ENCODE data around the gene SERINC3.

Gene SERINC3

DNA sequence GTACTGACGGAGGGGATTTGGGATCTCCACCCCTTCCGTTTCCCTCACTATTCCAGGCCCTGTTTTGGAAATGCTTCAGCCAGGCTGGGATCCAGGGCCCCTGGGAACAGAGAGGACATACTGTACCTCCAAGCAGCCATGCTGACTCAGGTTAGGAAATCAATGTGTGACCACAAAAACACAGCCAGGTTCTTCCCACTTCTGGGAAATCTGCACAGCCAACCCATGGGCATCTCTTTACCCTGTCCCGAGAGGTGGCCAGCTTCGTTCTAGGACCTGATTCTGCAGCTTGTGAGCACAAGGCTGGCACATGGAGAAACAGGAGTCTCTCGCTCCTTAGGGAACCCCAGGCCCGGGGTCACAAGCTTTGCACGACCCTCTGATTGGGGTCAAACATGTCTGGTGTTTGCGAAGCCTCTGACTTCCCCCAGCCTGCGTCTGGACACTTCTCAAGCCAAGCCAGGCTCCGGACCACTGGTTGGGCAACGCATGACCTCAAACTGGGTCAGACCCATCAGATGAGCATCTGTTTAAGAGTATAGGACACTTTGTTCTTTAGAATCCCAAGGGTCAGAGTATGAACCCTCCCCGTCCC is 54.5 kb downstream of the SERINC3 start:
- no peak for DNase-seq (ENCODE audit: low read depth in 1 of 2, low spot score in 1 of 2)

GRCh38 chr20:44465001-44465560 is 56.8 kb downstream of the SERINC3 start:
- DNase-seq (ENCODE audit: low read depth in 1 of 2, low spot score in 1 of 2), result no peak

DNA sequence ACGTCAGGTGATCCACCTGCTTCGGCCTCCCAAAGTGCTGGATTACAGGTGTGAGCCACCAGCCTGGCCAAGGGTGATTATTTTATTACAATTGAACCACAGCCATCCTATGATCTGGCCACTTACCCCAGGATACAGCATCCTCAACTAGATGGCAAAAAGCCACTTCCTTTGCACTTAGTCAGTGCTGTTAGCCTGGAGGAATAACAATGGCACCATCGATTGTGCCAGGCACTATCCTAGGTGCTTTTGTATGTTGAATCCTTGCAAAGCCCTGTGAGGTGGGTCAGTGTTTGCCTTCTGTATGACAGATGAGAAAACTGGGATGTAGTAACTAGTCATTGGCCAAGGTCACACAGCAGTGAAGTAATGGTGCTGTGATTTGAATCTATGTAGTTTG is 57.4 kb downstream of the SERINC3 start:
- no peak for DNase-seq (ENCODE audit: low read depth in 1 of 2, low spot score in 1 of 2)

- DNase-seq (ENCODE audit: low read depth in 1 of 2, low spot score in 1 of 2), result no peak
Measured at GRCh38 chr20:44463466-44463865, 58.4 kb downstream of the SERINC3 start.

DNA sequence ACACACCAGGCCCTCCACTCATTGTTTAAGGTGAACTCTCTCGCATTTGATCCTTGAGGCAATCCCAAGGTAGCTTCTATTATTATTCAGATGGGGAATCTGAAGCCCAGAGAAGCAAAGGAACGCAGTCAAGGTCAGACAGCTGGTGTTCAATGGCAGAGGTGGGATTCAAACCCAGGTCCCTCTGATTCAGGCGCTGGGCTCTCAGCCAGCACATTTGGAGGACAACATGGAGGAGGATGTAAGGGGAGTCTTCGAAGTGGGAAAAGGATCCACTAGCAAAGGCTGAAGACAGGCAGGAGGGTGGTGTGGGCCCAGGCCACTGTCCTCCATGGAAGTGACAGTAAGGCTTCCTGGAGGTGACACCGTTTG is 60.1 kb downstream of the SERINC3 start:
- DNase-seq (ENCODE audit: low read depth in 1 of 2, low spot score in 1 of 2), result no peak

DNA sequence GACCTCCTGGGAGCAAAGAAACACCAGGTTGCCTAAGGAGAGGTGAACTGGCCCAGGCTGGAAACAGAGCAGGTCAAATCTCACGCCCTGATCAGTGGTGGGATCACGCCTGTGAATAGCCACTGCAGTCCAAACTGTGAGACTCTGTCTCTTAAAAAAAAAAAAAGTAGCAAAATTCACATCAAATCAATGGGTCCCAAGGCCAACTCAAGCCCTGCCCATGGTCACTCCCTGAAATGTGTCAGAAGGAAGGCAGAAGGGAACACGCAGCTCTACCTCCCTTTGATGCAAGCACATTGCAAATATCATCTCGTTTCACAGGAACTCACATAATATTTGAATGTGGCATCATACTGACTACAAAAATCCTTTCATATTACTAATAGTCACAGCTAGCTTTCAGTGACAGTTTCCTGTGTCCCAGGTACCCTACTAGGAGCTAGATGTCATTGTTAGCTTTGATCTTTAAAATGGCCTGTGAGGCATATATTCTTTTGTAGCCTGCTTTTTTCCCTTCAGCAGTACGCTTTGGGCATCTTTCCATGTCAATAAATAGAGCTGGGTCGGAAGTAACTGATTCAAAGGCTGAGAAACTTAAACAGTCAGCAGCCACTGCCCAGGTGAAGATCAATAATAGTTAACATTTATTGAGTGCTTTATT is 60.6 kb downstream of the SERINC3 start:
- no peak for DNase-seq (ENCODE audit: low read depth in 1 of 2, low spot score in 1 of 2)

GRCh38 chr20:44460795-44461141 is 61.1 kb downstream of the SERINC3 start:
- DNase-seq (ENCODE audit: low read depth in 1 of 2, low spot score in 1 of 2), result no peak

GRCh38 chr20:44459271-44459670 is 62.6 kb downstream of the SERINC3 start:
- no peak for DNase-seq (ENCODE audit: low read depth in 1 of 2, low spot score in 1 of 2)

- no peak for DNase-seq (ENCODE audit: low read depth in 1 of 2, low spot score in 1 of 2)
Measured at GRCh38 chr20:44457016-44457415, 64.9 kb downstream of the SERINC3 start.

DNA sequence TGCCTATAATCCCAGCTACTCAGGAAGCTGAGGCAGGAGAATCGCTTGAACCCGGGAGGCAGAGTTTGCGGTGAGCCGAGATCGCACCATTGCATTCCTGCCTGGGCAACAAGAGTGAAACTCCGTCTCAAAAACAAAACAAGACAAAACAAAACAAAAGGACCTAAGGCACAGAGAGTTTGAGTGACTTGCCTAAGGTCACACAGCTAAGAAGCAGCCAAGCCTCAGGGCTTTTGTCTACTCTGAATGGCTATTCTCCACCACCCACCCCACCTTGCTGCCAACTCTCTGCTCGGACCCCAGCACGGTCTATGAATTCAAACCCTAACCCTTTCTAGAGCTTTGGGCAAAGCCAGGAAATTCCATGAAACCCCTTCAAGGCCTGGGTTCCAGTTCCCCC is 65.3 kb downstream of the SERINC3 start:
- DNase-seq (ENCODE audit: low read depth in 1 of 2, low spot score in 1 of 2), result no peak

- DNase-seq (ENCODE audit: low read depth in 1 of 2, low spot score in 1 of 2), result no peak
Measured at GRCh38 chr20:44455126-44455525, 66.7 kb downstream of the SERINC3 start.

- DNase-seq (ENCODE audit: low read depth in 1 of 2, low spot score in 1 of 2), result no peak
Measured at GRCh38 chr20:44454306-44454963, 67.4 kb downstream of the SERINC3 start.

- no peak for DNase-seq (ENCODE audit: low read depth in 1 of 2, low spot score in 1 of 2)
Measured at GRCh38 chr20:44450903-44451450, 70.9 kb downstream of the SERINC3 start.

DNA sequence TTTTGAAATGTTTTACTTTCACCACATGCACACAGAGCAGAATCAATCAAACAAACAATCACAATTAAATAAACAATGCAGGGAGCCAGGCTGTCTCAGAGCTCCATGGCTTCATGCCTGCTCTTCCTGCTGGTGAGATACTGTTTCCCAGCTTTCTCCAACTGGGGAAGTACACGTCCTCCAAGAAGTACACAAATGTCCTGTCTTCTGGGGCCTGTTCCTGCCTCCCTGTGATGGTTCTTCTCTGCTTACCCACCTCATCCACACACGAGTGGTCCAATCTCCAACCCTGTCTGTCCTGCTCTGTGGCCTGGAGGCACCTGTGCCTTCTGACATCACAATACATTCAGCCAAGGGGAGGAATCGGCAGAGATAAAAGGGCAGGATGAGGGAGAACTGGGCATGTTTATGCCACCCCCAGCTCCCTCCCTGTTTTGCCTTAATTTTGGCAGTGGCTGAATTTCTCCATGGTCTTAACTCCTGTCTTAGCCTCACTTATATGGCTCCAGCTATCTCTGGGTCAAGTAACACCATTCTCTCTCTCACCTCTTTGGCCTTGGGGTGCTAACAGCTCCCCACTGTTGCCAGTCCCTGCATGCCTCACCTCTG is 71.5 kb downstream of the SERINC3 start:
- DNase-seq (ENCODE audit: low read depth in 1 of 2, low spot score in 1 of 2), result no peak

DNA sequence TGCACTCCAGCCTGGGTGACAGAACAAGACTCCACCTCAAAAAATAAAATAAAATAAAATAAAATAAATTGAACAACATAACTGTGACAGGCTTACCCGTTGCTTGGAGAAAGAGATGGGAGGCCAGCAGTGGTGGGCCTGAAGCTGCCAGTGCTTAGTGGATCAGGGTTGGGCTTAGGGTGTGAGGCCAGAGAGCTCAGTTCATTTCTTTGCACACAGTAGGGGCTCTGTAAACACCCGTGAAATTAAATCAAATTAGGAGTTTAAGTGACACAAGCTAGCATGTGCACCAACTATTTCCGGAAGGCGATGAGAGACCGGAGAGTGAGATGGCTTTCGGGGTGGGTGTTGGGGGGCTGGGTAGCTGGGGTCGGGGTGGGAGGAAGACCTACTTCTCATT is 72.0 kb downstream of the SERINC3 start:
- no peak for DNase-seq (ENCODE audit: low read depth in 1 of 2, low spot score in 1 of 2)

DNA sequence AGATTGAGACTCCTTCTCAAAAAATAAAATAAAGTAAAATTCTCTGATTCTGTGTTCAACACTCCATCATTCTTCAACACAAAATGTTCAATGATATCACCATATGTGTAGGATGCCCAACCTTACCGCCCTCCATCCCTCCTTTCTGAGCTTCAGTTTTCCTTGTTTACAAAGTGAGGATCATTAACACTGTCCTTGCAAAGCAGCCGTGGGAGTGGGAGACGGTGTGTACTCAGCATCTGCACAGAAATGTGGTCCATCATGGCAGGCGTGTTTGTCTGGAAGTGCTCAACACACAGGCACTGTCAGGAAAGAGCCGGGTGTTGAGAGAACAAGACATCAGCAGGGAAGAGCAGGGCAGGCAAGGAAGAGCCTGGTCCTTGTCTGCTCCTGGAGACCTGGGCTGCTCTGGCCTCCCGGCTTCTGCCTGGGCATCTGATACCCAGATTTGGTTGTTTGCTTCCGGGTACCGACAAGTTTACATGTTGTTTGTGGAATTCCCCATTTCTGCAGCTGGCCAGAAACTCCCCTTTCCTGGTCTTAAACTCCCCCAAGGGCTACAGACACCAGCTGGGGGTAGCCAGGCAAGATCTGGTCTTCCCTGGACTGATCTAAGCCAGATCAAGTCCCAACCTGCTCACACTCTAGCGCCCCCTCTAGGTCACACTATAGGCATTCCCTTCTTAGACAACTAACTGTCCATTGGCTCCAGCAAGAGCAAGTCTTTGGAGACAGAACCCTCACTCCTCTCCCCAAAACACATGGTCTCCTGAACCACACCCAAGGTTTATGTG is 72.9 kb downstream of the SERINC3 start:
- no peak for DNase-seq (ENCODE audit: low read depth in 1 of 2, low spot score in 1 of 2)

DNA sequence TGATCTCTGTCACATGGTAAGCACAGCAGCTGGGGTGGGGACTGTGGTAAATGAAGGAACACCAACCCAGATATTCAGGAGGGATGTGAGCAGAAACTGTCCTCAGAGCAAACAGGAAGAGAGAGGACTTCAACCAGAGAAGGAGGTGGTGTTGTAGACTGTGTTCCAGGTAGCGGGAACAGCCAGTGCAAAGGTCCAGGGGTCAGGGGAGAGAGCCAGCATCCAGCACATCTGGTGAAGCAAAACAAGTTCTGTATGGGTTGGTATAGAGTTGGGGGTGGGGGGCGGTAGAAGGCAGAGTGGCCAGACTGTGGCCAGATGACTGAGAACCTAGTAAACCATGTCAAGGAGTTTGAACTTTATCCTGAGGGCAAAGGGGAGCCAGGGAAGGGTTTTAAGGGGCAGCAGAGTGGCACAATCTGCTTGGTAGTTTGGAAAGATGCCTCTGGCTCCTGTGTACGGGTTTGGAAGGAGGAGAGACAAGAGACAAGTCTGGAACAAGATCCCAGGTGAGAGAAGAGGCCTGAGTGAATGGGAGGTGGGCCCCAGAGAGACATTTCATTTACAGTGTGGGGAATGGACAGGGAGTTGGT is 73.9 kb downstream of the SERINC3 start:
- no peak for DNase-seq (ENCODE audit: low read depth in 1 of 2, low spot score in 1 of 2)
